GM21786 (cell line): Measurements from ENCODE around the gene KRTAP2-1.
"Not testable (repeated sequence)": the region's sequence is repeated elsewhere in the genome, so short reads cannot be mapped to it uniquely, and the experiment has no call there.

ENCODE experiments used
- ATAC-seq: cut with Tn5 transposase; IDR thresholded peaks from one replicate; pipeline ENCODE4 v1.9.1; 2021; ENCODE audit not compliant: unreplicated experiment

Gene KRTAP2-1, protein sequence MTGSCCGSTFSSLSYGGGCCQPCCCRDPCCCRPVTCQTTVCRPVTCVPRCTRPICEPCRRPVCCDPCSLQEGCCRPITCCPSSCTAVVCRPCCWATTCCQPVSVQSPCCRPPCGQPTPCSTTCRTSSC

DNA sequence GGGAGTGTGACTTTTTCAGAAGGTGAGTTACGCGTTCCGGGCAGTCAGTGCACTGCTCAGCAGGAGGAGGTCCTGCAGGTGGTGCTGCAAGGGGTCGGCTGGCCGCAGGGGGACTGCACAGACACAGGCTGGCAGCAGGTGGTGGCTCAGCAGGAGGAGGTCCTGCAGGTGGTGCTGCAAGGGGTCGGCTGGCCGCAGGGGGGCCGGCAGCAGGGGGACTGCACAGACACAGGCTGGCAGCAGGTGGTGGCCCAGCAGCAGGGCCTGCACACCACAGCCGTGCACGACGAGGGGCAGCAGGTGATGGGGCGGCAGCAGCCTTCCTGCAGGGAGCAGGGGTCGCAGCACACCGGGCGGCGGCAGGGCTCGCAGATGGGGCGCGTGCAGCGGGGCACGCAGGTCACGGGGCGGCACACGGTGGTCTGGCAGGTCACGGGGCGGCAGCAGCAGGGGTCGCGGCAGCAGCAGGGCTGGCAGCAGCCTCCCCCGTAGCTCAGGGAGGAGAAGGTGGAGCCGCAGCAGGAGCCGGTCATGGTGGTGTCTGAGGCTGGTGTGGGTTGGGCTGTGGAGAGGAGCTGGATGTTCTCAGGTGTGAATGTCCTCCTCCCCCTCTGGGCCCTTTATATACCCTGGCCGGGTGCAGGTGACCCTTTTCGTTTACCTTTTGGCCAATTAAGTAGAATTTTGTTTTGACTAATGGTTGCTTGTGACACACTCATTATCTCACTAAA lies at the start of gene KRTAP2-1:
Gene KRTAP2-1, minus strand, starts transcription at position 582 of the 731 bp plus-strand sequence. Its CDS starts 49 bp downstream, at position 533.
- not testable (repeated sequence) for ATAC-seq

DNA sequence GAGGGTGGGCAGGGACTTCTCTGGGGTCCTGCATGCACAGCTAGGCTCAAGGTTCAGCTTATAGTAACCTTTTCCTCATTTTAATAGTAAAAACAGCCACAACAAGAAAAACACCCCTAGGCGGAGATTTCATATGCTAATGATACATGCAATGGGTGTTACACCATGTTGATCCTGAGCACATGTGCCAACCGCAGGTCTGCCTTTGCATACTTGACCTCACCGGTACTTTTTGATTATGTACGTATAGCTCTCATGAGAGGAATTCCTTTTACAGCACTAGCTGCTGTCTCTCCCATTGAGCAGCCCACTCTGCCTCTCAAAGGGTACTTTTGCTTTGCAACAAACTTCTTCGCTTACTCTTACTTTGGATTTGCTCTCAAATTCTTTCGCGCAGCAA lies 48.9 kb upstream of the KRTAP2-1 start:
- no peak for ATAC-seq

DNA sequence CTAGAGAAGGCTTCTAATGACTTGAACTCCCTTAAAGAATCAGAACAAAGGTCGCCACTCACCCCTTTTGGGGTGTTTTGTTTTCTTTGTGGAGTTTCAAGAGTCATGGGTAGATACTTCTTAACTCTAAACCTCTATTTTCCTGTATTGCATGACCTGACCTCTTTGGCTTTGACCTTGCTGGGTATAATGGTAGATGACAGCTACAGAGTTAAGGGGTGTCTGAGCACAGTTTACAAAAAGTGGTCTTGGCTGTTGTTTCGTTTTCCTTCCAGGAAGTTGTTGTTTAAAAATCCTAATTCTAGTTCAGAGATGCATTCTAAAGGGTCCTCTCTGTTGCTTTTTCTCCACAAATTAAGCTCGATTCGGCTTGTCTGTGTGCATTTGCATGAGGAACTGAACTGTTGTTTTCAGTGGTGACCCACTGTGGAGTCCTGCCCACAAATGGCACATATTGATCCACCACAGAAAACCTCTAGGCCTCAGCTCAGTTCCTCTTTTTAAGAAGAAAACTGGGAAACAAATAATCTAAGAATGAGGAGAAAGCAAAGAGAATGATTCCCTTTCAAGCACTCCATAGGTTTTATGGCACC lies 41.7 kb upstream of the KRTAP2-1 start:
- not testable (repeated sequence) for ATAC-seq

DNA sequence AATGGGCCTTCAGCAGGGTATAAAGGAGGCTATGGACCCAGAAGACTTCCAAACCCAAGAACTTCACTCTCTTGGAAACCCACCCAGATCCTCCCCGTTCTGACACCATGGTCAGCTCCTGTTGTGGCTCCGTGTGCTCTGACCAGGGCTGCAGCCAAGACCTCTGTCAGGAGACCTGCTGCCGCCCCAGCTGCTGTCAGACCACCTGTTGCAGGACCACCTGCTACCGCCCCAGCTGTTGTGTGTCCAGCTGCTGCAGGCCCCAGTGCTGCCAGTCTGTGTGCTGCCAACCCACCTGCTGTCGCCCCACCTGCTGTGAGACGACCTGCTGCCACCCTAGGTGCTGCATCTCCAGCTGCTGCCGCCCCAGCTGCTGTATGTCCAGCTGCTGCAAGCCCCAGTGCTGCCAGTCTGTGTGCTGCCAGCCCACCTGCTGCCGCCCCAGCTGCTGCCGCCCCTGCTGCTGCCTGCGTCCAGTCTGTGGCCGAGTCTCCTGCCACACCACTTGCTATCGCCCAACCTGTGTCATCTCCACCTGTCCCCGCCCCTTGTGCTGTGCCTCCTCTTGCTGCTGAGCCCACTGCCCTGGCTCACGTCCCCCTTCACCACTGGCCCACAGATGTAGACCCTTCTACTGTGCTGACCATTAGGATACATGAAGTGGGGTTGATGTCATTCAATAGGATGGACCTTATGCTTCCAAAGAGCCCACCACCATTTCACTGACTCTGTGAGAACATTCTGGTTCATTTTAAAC lies 37.2 kb upstream of the KRTAP2-1 start, which contains the start of gene KRTAP4-7:
Gene KRTAP4-7, plus strand, starts transcription at position 51 of the 757 bp plus-strand sequence. Its CDS starts 57 bp downstream, at position 108.
- ATAC-seq = not testable (repeated sequence)

DNA sequence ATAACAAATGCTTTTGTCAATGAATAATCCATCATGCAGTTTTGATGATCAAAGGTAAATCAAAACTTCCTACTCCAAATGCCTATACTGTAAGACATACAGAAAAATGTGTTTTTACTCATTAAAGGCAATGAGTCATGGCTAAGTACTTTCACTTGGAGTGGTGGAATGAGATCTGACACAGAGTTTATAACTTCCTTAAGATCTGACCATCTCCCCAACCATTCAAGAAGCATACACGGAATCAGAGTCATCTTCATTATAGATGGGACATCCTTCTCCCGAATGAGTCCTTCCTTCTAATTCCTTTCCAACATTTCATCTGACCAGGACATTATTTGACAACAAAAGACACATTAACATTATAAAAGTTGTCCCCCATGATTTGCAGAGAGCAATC lies 36.3 kb upstream of the KRTAP2-1 start:
- ATAC-seq = not testable (repeated sequence)

DNA sequence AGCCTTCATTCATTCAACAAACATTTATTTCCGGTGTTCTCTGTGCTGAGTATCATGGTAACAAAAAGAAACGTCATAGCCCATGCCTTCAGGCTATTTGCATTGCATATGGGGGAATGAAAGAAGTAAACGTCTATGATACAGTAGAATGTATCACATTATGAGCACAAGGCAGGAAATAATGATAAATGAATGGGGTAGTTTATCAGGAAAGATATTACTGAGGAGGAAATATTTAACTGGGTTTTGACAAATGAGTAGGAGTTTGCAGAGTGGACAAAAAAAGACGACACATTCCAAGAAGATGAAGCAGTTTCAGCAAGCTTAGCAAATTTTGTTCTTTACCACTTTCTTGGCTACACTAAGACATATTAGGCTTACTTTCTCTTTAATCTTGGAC lies 35.5 kb upstream of the KRTAP2-1 start:
- ATAC-seq = no peak

DNA sequence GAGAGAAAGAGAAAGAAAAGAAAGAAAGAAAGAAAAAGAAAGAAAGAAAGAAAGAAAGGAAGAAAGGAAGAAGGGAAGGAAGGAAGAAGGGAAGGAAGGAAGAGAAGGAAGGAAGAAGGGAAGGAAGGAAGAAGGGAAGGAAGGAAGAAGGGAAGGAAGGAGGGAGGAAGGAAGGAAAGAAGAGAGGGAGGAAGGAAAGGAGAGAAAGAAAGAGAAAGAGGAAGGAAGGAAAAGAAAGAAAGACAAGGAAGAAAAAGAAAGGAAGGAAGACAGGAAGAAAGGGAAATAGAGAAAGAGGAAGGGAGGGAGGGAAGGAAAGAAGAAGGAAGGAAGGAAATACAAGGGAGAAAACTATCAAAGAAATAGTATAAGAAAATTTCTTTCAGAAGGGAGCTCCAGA lies 29.7 kb upstream of the KRTAP2-1 start:
- no peak for ATAC-seq

DNA sequence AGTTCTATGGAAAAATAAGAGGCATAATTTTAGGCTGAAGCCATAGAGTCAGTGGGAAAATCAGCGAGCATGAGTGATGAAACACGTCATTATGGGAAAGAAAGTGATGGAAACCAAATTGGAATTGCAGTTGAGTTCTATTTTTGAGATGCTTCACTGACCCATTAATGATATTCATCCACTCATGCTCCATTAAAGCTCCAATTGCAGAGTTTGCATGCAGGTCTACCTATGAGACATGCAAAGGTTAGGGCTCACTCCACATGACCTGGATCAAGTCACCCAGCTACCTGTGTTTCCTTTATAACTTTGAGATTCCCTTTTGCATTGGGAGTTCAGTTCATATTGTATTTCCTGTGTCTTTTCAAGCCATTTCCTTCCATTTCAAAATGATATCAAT lies 26.6 kb upstream of the KRTAP2-1 start:
- ATAC-seq = no peak

DNA sequence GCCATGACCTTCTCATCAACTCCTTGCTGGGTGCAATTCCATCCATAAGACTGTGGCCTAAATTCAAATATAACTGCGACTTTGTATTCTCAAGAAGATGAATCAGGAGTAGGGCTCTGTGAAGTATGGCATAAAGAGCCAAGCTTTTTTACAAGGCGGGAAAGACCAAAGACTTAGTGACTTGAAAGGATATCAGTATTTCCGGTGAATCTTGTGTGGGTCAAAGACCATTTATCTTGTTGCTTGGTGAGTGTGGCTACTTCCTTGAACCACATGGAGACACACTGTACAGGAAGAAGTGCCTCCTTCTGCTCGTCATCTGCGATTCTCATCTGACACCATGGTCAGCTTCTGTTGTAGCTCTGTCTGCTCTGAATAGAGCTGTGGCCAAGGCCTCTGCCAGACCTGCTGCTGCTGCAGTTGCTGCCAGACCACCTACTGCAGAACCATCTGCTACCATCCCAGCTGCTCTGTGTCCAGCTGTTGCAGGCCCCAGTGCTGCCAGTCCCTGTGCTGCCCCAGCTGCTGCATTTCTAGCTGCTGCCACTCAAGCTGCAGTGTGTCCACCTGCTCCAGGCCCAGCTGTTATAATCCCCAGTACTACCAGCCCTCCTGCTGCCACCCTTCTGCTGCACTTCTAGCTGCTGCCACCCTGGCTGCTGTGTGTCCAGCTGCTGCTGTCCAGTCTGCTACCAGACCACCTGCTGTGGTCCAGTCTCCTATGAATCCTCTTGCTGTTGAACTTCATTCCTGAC lies 24.7 kb upstream of the KRTAP2-1 start:
- no peak for ATAC-seq

DNA sequence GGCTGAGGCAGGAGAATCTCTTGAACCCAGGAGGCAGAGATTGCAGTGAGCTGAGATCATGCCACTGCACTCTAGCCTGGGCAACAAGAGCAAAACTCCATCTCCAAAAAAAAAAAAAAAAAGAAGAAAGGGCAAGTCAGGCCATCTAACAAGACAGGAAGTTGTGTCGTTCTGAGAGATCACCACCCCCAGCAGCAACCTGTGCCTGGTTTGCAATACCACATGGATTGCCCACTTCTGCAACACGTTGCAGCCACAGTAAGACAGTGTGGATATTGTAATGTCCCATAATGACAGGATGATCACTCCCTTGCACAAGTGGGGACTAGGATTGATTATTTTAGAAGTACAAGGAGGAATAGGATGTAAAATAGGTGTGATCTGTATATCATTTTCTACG lies 21.9 kb upstream of the KRTAP2-1 start:
- no peak for ATAC-seq

DNA sequence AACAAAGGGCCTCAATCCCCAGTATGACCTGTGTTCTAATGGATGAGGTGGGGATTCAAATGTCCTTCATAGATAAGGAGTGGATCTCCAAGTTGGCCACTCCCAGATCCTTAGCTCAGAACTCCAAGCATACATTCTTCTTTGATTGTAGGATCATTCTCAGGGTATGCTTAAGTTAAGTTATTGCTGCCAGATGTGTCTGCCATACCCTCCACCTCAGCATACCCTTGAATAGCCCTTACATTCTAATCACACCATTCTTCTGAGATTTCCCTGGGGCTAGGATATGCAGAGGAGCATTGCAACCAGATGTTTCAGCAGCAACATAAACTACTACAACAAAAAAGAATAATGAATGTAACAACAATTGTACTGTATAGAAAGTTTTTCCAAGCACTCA lies 20.2 kb upstream of the KRTAP2-1 start:
- no peak for ATAC-seq

DNA sequence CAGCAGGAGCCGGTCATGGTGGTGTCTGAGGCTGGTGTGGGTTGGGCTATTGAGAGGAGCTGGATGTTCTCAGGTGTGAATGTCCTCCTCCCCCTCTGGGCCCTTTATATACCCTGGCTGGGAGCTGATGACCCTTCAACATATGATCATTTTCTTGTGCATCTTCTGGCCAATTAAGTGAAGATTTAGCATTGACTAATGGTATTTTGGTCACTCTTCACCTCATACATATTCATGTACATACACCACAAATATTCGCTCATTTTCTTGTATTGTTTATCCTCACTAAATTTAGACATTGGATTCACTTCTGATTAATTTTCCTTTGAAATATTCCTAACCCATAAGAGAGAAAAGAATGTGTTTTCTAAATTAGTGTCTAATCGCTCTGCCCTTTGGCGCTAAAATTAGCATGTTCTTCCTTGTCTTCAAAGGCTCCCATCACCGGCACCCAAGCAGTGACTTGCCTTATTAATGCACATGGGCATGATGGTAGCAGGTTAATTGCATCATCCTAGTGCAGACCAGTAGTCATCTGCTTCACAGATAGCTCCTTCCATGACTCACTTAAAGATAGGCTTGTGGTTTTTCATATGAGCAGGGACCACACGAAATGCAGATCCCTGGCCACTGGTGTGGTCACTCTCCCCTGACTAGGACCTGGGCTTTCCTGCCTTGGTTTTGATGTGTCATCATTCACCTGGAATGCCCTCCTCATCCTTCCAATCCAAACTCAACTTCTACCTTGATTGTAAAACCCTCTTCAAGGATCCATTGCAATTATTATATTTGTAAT lies 18.9 kb upstream of the KRTAP2-1 start, which contains the start of gene KRTAP2-4:
Gene KRTAP2-4, minus strand, starts transcription at position 51 of the 796 bp plus-strand sequence. Its CDS starts 34 bp downstream, at position 17.
- ATAC-seq = no peak

DNA sequence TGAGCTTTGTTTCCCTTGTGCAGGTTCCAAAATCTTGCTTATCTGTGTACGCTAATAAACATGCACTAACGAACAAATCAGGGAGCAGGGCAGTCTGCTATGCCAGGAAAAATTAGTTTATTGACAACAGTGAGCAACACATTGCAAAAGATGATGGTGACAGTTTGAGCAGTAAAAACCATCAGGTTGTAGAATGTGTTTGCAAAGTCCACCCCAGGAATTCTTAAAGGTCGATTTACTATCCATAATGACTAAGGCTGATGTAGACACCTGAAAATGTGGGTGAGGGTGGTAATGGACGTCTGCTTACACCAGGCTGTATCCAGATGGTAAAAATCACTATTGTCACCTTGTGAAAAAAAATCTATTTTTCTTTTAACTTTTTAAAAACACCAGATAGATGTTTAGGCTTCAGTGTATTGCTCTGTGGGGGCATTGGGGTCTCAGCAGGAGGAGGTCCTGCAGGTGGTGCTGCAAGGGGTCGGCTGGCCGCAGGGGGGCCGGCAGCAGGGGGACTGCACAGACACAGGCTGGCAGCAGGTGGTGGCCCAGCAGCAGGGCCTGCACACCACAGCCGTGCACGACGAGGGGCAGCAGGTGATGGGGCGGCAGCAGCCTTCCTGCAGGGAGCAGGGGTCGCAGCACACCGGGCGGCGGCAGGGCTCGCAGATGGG lies 18.0 kb upstream of the KRTAP2-1 start:
- not testable (repeated sequence) for ATAC-seq

DNA sequence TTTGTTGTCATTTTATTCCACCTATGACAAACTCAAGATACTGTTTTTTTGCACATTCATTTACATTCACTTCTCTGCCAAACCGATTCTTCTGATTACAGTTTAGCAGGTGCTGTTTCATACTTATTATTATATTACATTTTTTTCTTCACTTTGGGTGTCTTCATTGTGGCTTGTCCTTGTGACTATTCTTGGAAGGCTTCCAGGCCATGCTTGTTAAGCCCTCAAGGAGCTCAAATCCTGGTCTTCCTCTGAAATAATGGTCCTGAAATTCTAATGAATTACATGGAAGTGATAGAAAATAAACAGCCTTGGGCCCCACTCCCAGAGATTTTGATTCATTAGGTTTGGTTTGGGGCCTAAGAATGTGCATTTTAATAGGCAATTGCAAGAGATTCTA lies 17.2 kb upstream of the KRTAP2-1 start:
- no peak for ATAC-seq

DNA sequence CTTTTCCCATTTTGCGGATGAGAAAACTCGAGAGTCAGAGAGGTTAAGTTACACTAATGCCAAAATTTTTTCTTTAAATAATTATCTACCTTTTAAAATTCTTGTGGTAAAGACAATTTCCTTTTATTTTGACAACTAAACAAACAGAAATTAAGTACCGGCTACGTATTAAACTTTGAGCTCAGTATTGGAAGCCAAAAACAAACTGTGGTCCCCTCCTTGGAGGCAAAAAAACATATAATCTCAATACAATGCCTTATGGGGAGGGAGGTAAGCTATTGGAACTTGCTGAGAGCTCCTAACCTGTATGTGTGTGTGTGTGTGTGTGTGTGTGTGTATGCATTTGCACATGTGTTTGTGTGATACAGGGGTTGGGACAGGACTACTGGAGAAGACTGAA lies 16.3 kb upstream of the KRTAP2-1 start:
- no peak for ATAC-seq

DNA sequence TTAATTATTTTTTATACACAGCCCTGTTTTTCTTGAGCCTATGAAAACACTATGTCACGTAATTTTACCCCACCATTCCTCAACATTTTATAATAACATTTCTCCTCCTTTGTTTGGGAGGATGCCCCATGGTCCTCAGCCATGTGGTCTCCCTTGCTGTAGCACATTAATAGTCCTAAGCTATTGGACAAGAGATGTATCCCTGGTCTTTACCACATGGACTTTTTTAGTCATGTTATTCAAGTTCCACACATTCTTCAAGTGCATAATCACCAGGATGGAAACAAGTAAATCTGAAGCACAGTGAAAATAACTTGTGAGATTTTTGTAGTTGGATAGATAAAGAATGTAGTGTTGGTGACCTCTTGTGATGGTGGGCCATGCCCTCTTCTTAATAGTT lies 14.8 kb upstream of the KRTAP2-1 start:
- ATAC-seq = no peak

DNA sequence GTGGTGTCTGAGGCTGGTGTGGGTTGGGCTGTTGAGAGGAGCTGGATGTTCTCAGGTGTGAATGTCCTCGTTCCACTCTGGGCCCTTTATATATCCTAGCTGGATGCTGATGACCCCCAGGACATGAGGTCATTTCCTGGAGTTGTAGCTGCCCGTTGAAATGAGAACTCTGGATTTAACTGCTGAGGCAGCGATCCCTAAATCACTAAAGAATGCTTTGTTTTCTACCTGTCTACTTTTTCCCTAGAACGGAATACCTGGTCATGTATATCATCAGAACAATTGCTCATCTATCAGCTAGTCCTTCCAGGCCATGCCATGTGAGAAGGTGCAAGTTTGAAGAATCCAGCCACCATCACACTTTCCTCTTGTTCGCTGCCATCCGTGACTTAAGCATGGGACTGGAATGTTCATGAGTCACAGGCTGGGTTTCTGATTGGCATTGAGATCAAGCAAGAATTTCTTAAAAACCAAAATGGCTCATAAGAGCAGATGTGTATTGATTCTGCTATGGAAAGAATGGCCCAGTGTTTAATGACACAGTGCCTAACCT lies 13.0 kb upstream of the KRTAP2-1 start, which contains the start of gene KRTAP2-3:
Gene KRTAP2-3, minus strand, starts transcription at position 63 of the 553 bp plus-strand sequence. CDS start 64 bp downstream, outside the sequence.
- ATAC-seq = no peak

DNA sequence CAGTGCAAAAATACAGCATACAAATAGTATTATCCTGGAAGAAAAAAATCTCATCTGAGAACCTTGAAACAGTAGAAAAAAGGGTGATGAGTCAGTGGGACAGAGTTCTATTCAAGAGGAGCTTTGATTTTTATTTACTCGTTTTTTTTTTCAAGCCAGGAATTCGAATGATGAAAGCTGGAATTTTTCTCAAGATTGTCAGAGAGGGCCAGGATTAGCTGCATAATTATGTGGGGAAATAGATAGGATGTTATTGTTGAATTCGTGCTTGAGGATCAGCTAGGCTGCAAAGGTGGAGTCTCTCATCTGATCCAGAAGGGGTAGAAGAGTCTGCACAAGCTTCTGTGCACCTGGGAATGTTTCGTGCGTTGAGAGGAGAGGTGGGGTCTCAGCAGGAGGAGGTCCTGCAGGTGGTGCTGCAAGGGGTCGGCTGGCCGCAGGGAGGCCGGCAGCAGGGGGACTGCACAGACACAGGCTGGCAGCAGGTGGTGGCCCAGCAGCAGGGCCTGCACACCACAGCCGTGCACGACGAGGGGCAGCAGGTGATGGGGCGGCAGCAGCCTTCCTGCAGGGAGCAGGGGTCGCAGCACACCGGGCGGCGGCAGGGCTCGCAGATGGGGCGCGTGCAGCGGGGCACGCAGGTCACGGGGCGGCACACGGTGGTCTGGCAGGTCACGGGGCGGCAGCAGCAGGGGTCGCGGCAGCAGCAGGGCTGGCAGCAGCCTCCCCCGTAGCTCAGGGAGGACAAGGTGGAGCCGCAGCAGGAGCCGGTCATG lies 12.3 kb upstream of the KRTAP2-1 start:
- not testable (repeated sequence) for ATAC-seq
